T-helper 22 cell (primary cell): Measurements from ENCODE around the gene TXNDC8.
"Not testable (repeated sequence)": the region's sequence is repeated elsewhere in the genome, so short reads cannot be mapped to it uniquely, and the experiment has no call there.

Experiments
- DNase-seq: peaks from one replicate; pipeline ENCODE4 v3.0.0-alpha.2; 2020; ENCODE audit warnings: low read depth

TXNDC8 gene

GRCh38 chr9:110337727-110338126 is at the start of gene TXNDC8:
Gene TXNDC8, minus strand, starts transcription at chr9:110337863.
- DNase-seq, result no peak

- no peak for DNase-seq
These were observed 45.8 kb upstream of the TXNDC8 start for GRCh38 chr9:110383491-110383890.

- no peak for DNase-seq
These were observed 45.1 kb upstream of the TXNDC8 start for GRCh38 chr9:110382731-110383130.

- no peak for DNase-seq
These were observed 33.8 kb upstream of the TXNDC8 start for GRCh38 chr9:110371411-110372007.

- DNase-seq, result no peak
These were observed 32.7 kb upstream of the TXNDC8 start for GRCh38 chr9:110370315-110370714.

GRCh38 chr9:110364451-110364850 is 26.8 kb upstream of the TXNDC8 start:
- DNase-seq, result no peak

- DNase-seq, result not testable (repeated sequence)
These were observed 21.3 kb upstream of the TXNDC8 start for GRCh38 chr9:110358992-110359391.

- no peak for DNase-seq
These were observed 19.8 kb upstream of the TXNDC8 start for GRCh38 chr9:110357505-110357904.

GRCh38 chr9:110356639-110357395 is 19.2 kb upstream of the TXNDC8 start:
- no peak for DNase-seq

- DNase-seq, result no peak
These were observed 18.2 kb upstream of the TXNDC8 start for GRCh38 chr9:110355911-110356310.

- no peak for DNase-seq
These were observed 13.4 kb upstream of the TXNDC8 start for GRCh38 chr9:110351009-110351467.

GRCh38 chr9:110346325-110346724 is 8.7 kb upstream of the TXNDC8 start:
- DNase-seq, result no peak

GRCh38 chr9:110344821-110345220 is 7.2 kb upstream of the TXNDC8 start:
- no peak for DNase-seq

- DNase-seq, result no peak
These were observed 5.9 kb upstream of the TXNDC8 start for GRCh38 chr9:110343551-110343950.

- no peak for DNase-seq
These were observed 2.6 kb upstream of the TXNDC8 start for GRCh38 chr9:110340306-110340705.

GRCh38 chr9:110338143-110338542 is 480 bp upstream of the TXNDC8 start:
- no peak for DNase-seq

- no peak for DNase-seq
These were observed 1.3 kb downstream of the TXNDC8 start for GRCh38 chr9:110336363-110336762.

GRCh38 chr9:110334871-110335270 is 2.8 kb downstream of the TXNDC8 start:
- no peak for DNase-seq

- DNase-seq, result no peak
These were observed 3.5 kb downstream of the TXNDC8 start for GRCh38 chr9:110334183-110334582.

GRCh38 chr9:110332766-110333165 is 4.9 kb downstream of the TXNDC8 start:
- no peak for DNase-seq

- no peak for DNase-seq
These were observed 7.1 kb downstream of the TXNDC8 start for GRCh38 chr9:110330484-110331105.

GRCh38 chr9:110329639-110330230 is 7.9 kb downstream of the TXNDC8 start:
- DNase-seq, result no peak

GRCh38 chr9:110328763-110329162 is 8.9 kb downstream of the TXNDC8 start:
- no peak for DNase-seq
